Central memory CD8-positive, alpha-beta T cell (primary cell): ENCODE results near the gene ITCH.
"Not testable (repeated sequence)": the region's sequence is repeated elsewhere in the genome, so short reads cannot be mapped to it uniquely, and the experiment has no call there.

Experiments used
- ATAC-seq: fragments of 150-1000 bp; cut with Tn5 transposase; replicated peaks from 2 replicates; pipeline ENCODE4 v1.10.0; 2022; ENCODE audit warnings: mild to moderate bottlenecking, moderate FRiP score, moderate number of reproducible peaks; ENCODE audit not compliant: poor library complexity, severe bottlenecking; ENCODE audit errors: extremely low read depth
- DNase-seq, 2 donors: peaks; one replicate each; pipeline ENCODE4 v3.0.0; 2021; ENCODE audit warnings: low spot score in 2 of 2
- H3K27ac Mint-ChIP-seq: one replicate; pipeline ENCODE4 v1.8.0; 2022; ENCODE audit warnings: low read depth, mild to moderate bottlenecking, moderate library complexity, mixed read lengths
- H3K27me3 Mint-ChIP-seq: one replicate; pipeline ENCODE4 v1.8.0; 2022; ENCODE audit warnings: mixed read lengths
- H3K36me3 Mint-ChIP-seq: one replicate; pipeline ENCODE4 v1.8.0; 2022; ENCODE audit warnings: mild to moderate bottlenecking, moderate library complexity, mixed read lengths; ENCODE audit not compliant: insufficient read depth
- H3K4me1 Mint-ChIP-seq: one replicate; pipeline ENCODE4 v1.8.0; 2022; ENCODE audit warnings: mixed read lengths
- H3K4me3 Mint-ChIP-seq: one replicate; pipeline ENCODE4 v1.8.0; 2022; ENCODE audit warnings: mild to moderate bottlenecking, moderate library complexity, mixed read lengths
- H3K9me3 Mint-ChIP-seq: one replicate; pipeline ENCODE4 v1.8.0; 2022; ENCODE audit warnings: mixed read lengths

ITCH gene

DNA sequence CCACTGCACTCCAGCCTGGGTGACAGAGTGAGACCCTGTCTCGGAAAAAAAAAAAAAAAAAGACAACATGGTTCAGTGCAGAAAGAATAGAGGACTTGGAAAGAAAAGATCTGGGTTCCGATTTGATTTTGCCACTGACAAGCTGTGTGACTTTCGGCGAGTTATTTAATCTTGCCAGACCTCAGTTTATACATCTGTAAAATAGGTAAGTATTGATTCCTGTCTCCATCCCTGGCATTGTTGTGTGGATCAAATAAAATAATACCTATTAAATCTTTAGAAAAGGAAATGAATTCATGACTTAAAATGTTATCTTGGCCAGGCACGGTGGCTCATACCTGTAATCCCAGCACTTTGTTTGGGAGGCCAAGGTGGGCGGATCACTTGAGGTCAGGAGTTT lies 7.0 kb downstream of the ITCH start:
- no peak for ATAC-seq
- no peak for DNase-seq
- peaks cover 55% of the 10 kb centered on the region for H3K36me3 Mint-ChIP-seq
- peaks cover 54% of the 10 kb centered on the region for H3K4me1 Mint-ChIP-seq
- H3K4me3 Mint-ChIP-seq, result no peak overlapping the region
- no peaks in the 10 kb centered on the region for H3K9me3 Mint-ChIP-seq
- peak overlapping the region; percentile 54 for H3K27ac Mint-ChIP-seq
- no peaks in the 10 kb centered on the region for H3K27me3 Mint-ChIP-seq

DNA sequence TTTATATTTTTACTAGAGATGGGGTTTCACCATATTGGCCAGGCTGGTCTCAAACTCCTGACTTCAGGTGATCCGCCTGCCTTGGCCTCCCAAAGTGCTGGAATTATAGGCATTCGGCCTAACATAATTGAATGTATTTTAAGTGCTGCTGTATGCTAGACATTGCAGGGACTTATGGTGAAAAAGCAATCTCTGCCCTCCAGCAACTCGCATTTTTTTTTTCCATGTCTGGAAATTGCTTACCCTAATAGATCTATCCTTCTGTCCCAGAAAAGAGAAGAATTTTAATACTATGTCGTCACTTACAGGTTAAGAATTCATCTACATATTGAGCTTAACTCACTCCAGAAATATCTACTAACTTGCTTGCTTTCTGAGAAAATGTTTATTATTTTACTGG lies 10.4 kb downstream of the ITCH start:
- ATAC-seq (no peak), DNase-seq (no peak)
- H3K9me3 Mint-ChIP-seq, result no peaks in the 10 kb centered on the region
- H3K27me3 Mint-ChIP-seq, result no peaks in the 10 kb centered on the region
- peaks cover 45% of the 10 kb centered on the region for H3K4me1 Mint-ChIP-seq
- H3K36me3 Mint-ChIP-seq, result peaks cover 54% of the 10 kb centered on the region
- no peak overlapping the region for H3K4me3 Mint-ChIP-seq
- peak overlapping the region; percentile 25 for H3K27ac Mint-ChIP-seq

DNA sequence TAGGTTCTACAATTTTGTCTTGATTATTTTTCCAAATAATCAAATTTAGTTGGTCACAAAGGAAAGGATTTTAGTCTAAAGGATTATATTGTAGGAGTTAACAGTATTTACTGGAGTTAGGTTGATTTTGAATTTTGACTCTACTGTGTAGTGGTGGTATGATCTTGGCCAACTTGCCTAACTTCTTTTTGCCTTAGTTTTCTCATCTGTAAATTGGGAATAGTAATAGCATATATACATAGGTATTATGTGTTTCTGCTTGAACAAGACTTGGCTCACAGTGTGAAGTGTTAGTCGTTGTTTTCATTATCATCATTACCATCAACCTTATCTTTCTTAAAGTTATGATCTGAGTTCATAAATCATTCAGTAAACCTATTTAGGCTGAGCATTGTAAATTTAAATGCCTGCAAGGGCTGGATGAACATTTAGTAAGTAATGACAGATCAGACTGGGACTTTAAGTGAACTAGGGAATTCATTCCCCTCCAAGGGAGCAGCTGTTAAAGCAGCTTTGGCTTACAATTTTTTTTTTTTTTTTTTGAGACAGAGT lies 11.2 kb downstream of the ITCH start:
- DNase-seq, result no peak
- H3K36me3 Mint-ChIP-seq, result peaks cover 55% of the 10 kb centered on the region
- no peak for ATAC-seq
- no peak overlapping the region for H3K4me3 Mint-ChIP-seq
- H3K9me3 Mint-ChIP-seq, result no peaks in the 10 kb centered on the region
- H3K27ac Mint-ChIP-seq, result peak overlapping the region; percentile 25
- peaks cover 45% of the 10 kb centered on the region for H3K4me1 Mint-ChIP-seq
- no peaks in the 10 kb centered on the region for H3K27me3 Mint-ChIP-seq

DNA sequence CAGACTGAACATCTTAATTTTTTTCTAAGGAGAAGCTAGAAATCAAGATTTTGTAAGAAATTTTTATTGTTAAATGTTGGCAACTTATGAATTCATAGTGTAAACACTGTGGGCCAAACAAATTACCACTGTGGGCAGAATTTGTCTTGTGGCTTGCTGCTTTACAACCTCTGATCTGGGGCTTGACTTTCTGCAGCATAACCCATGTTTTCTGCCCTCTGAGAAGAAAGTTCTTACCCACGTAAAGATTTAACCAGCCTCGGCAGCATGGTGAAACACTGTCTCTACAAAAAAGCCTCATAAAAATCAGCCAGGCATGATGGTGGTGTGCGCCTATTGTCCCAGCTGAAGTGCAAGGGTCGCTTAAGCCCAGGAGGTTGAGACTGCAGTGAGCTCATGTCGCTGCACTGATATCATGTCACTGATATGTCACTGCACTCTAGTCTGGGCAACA lies 12.9 kb downstream of the ITCH start:
- H3K36me3 Mint-ChIP-seq, result peaks cover 41% of the 10 kb centered on the region
- H3K4me3 Mint-ChIP-seq, result peak overlapping the region; percentile 7
- DNase-seq (no peak), ATAC-seq (peak; percentile 32)
- no peaks in the 10 kb centered on the region for H3K27me3 Mint-ChIP-seq
- H3K4me1 Mint-ChIP-seq, result peaks cover 36% of the 10 kb centered on the region
- no peaks in the 10 kb centered on the region for H3K9me3 Mint-ChIP-seq
- H3K27ac Mint-ChIP-seq, result no peak overlapping the region

DNA sequence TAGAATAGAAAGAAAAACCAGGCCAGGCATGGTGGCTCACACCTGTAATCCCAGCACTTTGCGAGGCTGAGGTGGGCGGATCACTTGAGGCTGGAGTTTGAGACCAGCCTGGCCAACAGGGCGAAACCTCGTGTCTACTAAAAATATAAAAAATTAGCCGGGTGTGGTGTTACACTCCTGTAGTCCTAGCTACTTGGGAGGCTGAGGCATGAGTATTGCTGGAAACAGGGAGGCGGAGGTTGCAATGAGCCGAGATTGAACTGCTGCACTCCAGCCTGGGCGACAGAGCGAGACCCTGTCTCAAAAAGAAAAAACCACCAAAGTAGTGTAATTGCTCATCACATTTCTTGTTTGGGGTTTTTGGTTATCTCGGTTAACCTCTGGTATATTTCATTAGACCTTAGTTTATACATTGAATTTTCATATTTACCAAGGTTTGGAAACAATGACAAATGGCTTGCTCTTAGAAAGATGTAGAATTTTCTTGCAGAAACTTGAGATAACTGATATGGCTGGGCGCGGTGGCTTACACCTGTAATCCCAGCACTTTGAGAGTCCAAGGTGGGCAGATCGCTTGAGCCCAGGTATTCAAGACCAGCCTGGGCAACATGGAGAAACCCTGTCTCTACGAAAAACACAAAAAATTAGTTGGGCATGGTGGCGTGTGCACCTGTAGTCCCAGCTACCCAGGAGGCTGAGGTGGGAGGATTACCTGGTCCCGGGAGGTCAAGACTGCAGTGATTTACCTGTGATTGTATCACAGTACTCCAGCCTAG lies 14.2 kb downstream of the ITCH start:
- H3K36me3 Mint-ChIP-seq, result peaks cover 42% of the 10 kb centered on the region

DNA sequence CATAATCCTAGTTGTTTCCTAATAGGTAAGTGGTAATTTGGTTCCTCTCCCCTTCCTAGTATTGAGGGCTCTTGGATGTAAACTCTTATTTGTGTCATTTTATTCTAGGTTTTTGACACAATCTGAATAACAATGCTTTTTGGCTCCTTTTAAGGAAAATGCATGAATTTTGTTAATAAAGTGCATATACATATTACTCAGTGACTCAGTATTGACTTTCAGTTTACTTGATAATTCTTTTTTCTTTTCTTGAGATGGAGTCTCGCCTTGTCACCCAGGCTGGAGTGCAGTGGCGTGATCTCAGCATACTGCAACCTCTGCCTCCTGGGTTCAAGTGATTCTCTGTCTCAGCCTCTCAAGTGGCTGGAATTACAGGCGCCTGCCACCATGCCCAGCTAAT lies 19.1 kb downstream of the ITCH start:
- no peak for ATAC-seq
- H3K27ac Mint-ChIP-seq, result no peak overlapping the region
- H3K36me3 Mint-ChIP-seq, result peaks cover 35% of the 10 kb centered on the region
- peaks cover 40% of the 10 kb centered on the region for H3K4me1 Mint-ChIP-seq
- H3K9me3 Mint-ChIP-seq, result no peaks in the 10 kb centered on the region
- no peak overlapping the region for H3K4me3 Mint-ChIP-seq
- DNase-seq, result no peak
- H3K27me3 Mint-ChIP-seq, result no peaks in the 10 kb centered on the region

More for the DNA sequence above, 14.2 kb downstream of the ITCH start:
- Mint-ChIP-seq H3K27ac (peak overlapping the region; percentile 11), H3K9me3 (no peaks in the 10 kb centered on the region), H3K4me1 (peaks cover 42% of the 10 kb centered on the region), H3K4me3 (peak overlapping the region; percentile 7), H3K27me3 (no peaks in the 10 kb centered on the region)
- DNase-seq (no peak), ATAC-seq (no peak)

DNA sequence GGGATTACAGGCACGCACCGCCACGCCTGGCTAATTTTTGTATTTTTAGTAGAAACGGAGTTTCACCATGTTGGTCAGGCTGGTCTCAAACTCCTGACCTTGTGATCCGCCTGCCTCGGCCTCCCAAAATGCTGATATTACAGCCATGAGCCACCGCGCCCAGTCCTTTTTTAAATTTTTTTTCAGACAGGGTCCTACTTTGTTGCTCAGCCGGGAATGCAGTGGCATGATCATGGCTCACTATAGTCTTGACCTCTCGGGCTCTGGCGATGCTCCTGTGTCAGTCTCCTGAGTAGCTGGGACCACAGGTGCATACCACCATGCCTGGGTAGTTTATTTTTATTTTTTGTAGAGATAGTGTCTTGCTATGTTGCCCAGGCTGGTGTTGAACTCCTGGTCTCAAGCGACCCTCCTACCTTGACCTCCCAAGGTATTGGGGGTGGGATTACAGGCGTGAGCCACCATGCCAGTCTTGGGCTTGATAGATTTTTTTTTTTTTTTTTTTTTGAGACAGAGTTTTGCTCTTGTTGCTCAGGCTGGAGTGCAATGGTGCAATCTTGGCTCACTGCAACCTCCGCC lies 19.9 kb downstream of the ITCH start:
- not testable (repeated sequence) for H3K27me3 Mint-ChIP-seq, DNase-seq, H3K9me3 Mint-ChIP-seq, H3K27ac Mint-ChIP-seq, ATAC-seq, H3K4me3 Mint-ChIP-seq
- H3K4me1 Mint-ChIP-seq, result peaks cover 43% of the 10 kb centered on the region
- H3K36me3 Mint-ChIP-seq, result peaks cover 34% of the 10 kb centered on the region

DNA sequence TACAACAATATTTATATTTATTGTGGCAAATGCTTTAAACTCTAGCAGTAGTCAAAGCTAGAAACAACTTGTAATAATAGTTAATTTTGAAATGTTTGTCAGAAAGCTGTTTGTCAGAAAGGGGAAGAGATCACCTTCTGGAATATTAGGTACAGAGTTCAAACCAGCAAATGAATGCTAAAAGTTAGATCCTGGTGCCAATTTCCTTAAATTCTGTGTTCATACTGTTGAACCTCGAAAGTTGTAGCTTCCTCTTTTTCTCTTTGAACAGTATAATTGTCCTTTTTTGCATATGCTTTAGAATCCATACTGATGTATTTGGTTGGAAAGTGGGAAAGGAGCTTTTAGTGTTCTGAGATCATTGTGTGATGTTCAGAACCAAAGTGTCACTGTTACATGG lies 22.4 kb downstream of the ITCH start:
- Mint-ChIP-seq H3K36me3 (peaks cover 46% of the 10 kb centered on the region), H3K4me1 (peaks cover 49% of the 10 kb centered on the region), H3K27me3 (no peaks in the 10 kb centered on the region), H3K9me3 (no peaks in the 10 kb centered on the region), H3K27ac (no peak overlapping the region), H3K4me3 (no peak overlapping the region)
- ATAC-seq, result no peak
- no peak for DNase-seq

DNA sequence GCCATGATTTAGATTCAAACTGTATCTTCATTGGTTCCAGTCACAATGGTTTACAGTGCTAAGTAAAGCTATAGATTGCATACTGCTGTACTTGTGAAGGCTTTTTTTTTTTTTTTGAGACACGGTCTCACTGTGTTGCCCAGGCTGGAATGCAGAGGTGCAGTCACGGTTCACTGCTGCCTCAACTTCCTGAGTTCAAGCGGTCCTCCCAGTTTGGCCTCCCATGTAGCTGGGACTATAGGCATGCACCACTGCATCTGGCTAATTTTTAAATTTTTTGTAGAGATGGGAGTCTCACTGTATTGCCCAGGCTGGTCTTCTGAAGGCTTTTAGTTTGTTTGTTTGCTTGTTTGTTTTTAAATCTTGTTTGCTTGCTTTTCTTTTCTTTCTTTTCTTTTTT lies 24.9 kb downstream of the ITCH start:
- ATAC-seq (no peak), DNase-seq (no peak)
- Mint-ChIP-seq H3K9me3 (no peaks in the 10 kb centered on the region), H3K27ac (peak overlapping the region; percentile 85), H3K4me1 (peaks cover 50% of the 10 kb centered on the region), H3K4me3 (no peak overlapping the region), H3K27me3 (no peaks in the 10 kb centered on the region), H3K36me3 (peaks cover 44% of the 10 kb centered on the region)

DNA sequence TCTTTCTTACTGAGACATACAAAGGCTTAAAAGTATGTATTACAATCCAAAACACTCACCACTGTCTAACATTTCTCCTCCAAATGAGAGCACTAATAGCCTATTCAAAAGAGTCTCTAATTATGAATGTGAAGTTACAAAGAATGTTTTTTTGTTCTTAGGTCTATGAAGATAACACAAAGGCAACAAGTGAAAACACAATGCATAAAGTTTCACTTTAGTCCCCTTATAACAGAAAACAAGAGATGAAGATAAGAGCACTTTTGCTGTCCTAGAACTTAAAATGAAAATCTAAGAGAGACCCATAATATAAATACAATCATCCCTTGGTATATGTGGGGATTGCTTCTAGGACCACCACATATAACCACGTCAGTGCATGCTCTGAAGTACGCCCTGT lies 25.6 kb downstream of the ITCH start:
- Mint-ChIP-seq H3K27ac (peak overlapping the region; percentile 85), H3K36me3 (peaks cover 45% of the 10 kb centered on the region), H3K27me3 (no peaks in the 10 kb centered on the region), H3K4me1 (peaks cover 55% of the 10 kb centered on the region), H3K9me3 (no peaks in the 10 kb centered on the region), H3K4me3 (no peak overlapping the region)
- ATAC-seq (no peak), DNase-seq (no peak)

DNA sequence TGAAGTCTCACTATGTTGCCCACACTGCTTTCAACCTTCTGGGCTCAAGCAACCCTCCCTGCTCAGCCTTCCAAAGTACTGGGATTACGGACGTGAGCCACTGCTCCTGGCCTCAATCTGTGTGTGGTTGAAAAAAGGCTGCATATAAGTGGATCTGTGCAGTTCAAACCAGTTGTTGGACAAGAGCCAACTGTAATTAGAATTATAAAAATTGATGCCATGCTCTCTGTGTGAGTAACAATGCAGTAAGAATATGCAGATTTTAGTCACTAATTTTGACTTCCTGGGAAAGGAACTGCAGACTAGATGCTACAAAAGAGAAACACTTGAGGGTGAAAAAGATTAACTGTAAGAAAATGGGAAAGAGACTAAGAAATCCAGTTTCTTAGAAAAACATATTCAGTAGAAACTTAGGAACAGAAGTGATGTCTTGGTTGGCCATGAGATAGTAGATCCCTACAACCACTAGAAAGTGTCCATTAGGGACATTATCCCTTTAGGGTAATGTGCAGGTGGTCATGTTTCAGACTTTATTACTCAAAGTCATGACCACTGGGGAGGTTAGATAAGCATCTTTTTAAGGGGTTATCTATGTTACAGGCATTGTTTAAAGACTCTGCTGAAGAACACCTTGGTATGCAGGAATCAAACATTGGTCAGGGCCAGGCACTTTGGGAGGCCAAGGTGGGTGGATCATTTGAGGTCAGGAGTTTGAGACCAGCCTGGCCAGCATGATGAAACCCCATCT lies 26.3 kb downstream of the ITCH start:
- H3K9me3 Mint-ChIP-seq, result no peaks in the 10 kb centered on the region
- no peak for DNase-seq
- H3K36me3 Mint-ChIP-seq, result peaks cover 48% of the 10 kb centered on the region
- ATAC-seq, result no peak
- H3K4me1 Mint-ChIP-seq, result peaks cover 56% of the 10 kb centered on the region
- no peaks in the 10 kb centered on the region for H3K27me3 Mint-ChIP-seq
- peak overlapping the region; percentile 16 for H3K4me3 Mint-ChIP-seq
- peak overlapping the region; percentile 41 for H3K27ac Mint-ChIP-seq

DNA sequence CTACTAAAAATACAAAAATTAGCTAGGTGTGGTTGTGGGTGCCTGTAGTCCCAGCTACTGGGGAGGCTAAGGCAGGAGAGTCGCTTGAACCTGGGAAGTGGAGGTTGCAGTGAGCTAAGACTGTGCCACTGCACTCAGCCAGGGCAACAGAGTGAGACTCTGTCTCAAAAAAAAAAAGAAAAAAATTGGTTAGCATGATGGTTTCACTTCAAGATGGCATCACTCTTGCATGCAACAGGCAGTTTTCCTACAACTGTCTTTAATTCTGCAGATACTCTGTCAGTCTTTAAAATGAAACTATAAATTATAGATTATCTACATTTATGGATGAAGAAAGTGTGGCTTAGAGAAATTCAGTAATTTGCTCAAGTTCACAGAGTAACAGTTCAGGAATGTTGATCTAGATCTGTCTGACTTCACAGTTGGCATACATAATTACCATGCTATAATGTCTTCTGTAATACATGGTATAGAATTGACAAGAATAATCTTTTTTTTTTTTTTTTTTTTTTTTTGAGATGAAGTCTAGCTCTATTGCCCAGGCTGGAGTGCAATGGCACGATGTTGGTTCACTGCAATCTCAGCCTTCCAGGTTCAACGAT lies 27.0 kb downstream of the ITCH start:
- peak overlapping the region; percentile 41 for H3K27ac Mint-ChIP-seq
- peaks cover 62% of the 10 kb centered on the region for H3K4me1 Mint-ChIP-seq
- no peak overlapping the region for H3K4me3 Mint-ChIP-seq
- ATAC-seq (no peak), DNase-seq (no peak)
- H3K27me3 Mint-ChIP-seq, result no peaks in the 10 kb centered on the region
- H3K9me3 Mint-ChIP-seq, result no peaks in the 10 kb centered on the region
- peaks cover 52% of the 10 kb centered on the region for H3K36me3 Mint-ChIP-seq
